K562 (cell line): Measurements from ENCODE around the gene FAM120C. TPM values are rescaled to one million over a fixed set of nuclear protein-coding genes. Genes with fewer than 3 reads are reported as not detected.

Experiments used
- ATF3 ChIP-seq, 2 experiments: fragments of 450-650 bp in 1 of 2; sonication (generic) in 1 of 2; formaldehyde crosslinking in 1 of 2; IDR thresholded peaks in 1 of 2; conservative IDR thresholded peaks in 1 of 2; 2 replicates each; pipeline versions ENCODE4 v1.6.1 to v1.8.1; 2016 to 2023; ENCODE audit warnings: mild to moderate bottlenecking in 2 of 2, moderate library complexity in 2 of 2, inconsistent platforms in 1 of 2, missing genetic modification reagents in 1 of 2
- CBX8 ChIP-seq: fragments of 200-600 bp; sonication (generic); IDR thresholded peaks from 2 replicates; pipeline ENCODE4 v1.6.1; 2012; ENCODE audit warnings: borderline replicate concordance, mixed run types, low read depth, mild to moderate bottlenecking, moderate library complexity, mixed read lengths, low read length, control low read depth, inconsistent platforms; ENCODE audit not compliant: poor library complexity, severe bottlenecking; ENCODE audit errors: extremely low read depth
- CLOCK ChIP-seq: fragments of 250-450 bp; sonication (Bioruptor Pico); IDR thresholded peaks from 2 replicates; pipeline ENCODE4 v1.4.0; 2020; ENCODE audit warnings: mild to moderate bottlenecking, moderate library complexity, borderline replicate concordance
- CREBBP ChIP-seq: IDR thresholded peaks from one replicate; pipeline ENCODE4 v1.6.1; 2012; ENCODE audit warnings: low read depth, mild to moderate bottlenecking, control low read depth, inconsistent platforms, low read length
- FOXJ2 ChIP-seq: fragments of 200-800 bp; sonication (Bioruptor generic); IDR thresholded peaks from 2 replicates; pipeline ENCODE4 v1.6.1; 2016; ENCODE audit warnings: missing genetic modification characterization, missing compliant biosample characterization
- HNRNPH1 ChIP-seq: fragments of 200-400 bp; formaldehyde crosslinking; optimal IDR thresholded peaks from 2 replicates; pipeline ENCODE3; 2017; ENCODE audit warnings: low read depth, mild to moderate bottlenecking, low read length, moderate library complexity
- HOXB6 ChIP-seq: fragments of 250-450 bp; sonication (Bioruptor Pico); IDR thresholded peaks from 2 replicates; pipeline ENCODE4 v1.5.1; 2022; ENCODE audit warnings: mild to moderate bottlenecking, borderline replicate concordance
- JUN ChIP-seq, 2 experiments: sonication (generic) in 1 of 2; formaldehyde crosslinking in 1 of 2; IDR thresholded peaks; 2 replicates each; pipeline versions ENCODE4 v1.6.1 to v1.8.0; 2012 to 2022; ENCODE audit warnings: borderline replicate concordance in 2 of 2, mild to moderate bottlenecking in 2 of 2, improper control_type of control experiment in 1 of 2, low read depth in 1 of 2, low read length in 1 of 2, missing genetic modification reagents in 1 of 2
- JUND ChIP-seq, 2 experiments: IDR thresholded peaks; 2 replicates in 1 of 2; 3 replicates in 1 of 2; pipeline ENCODE4 v1.6.1; 2011; ENCODE audit warnings: borderline replicate concordance in 2 of 2, low read depth in 2 of 2, low read length in 2 of 2, improper control_type of control experiment in 1 of 2, missing biosample characterization in 1 of 2, missing genetic modification characterization in 1 of 2, missing genetic modification reagents in 1 of 2
- KAT2B ChIP-seq: IDR thresholded peaks from one replicate; pipeline ENCODE4 v1.6.1; 2012; ENCODE audit warnings: low read depth, mild to moderate bottlenecking, control low read depth, inconsistent platforms, low read length, moderate library complexity
- KHSRP ChIP-seq: fragments of 450-650 bp; IDR thresholded peaks from 2 replicates; pipeline ENCODE4 v1.6.1; 2017
- MAX ChIP-seq: sonication (generic); formaldehyde crosslinking; IDR thresholded peaks from 2 replicates; pipeline ENCODE4 v1.9.0; 2022; ENCODE audit warnings: mild to moderate bottlenecking, missing genetic modification reagents
- NFE2 ChIP-seq: IDR thresholded peaks from 2 replicates; pipeline ENCODE4 v1.6.1; 2014; ENCODE audit warnings: antibody characterized with exemption, low read depth
- PTRF ChIP-seq: fragments of 450-650 bp; IDR thresholded peaks from 2 replicates; pipeline ENCODE4 v1.6.1; 2016; ENCODE audit warnings: mild to moderate bottlenecking, missing genetic modification characterization, missing compliant biosample characterization
- SIN3B ChIP-seq: fragments of 450-650 bp; IDR thresholded peaks from 2 replicates; pipeline ENCODE4 v1.6.1; 2017; ENCODE audit warnings: low read depth, mild to moderate bottlenecking, moderate library complexity
- TAF9B ChIP-seq: fragments of 450-650 bp; IDR thresholded peaks from 2 replicates; pipeline ENCODE4 v1.6.1; 2018; ENCODE audit warnings: mild to moderate bottlenecking; ENCODE audit not compliant: partially characterized antibody
- TAL1 ChIP-seq: fragments of 450-650 bp; IDR thresholded peaks from 2 replicates; pipeline ENCODE4 v1.6.1; 2016; ENCODE audit warnings: mild to moderate bottlenecking
- ZBTB5 ChIP-seq: fragments of 450-650 bp; IDR thresholded peaks from 2 replicates; pipeline ENCODE4 v1.6.1; 2017; ENCODE audit warnings: antibody characterized with exemption
- ZNF408 ChIP-seq: fragments of 250-450 bp; sonication (Bioruptor Pico); IDR thresholded peaks from 2 replicates; pipeline ENCODE4 v1.4.0; 2020; ENCODE audit warnings: low read depth, mild to moderate bottlenecking, moderate library complexity
- ZNF41 ChIP-seq: fragments of 250-450 bp; sonication (Bioruptor Pico); conservative IDR thresholded peaks from 2 replicates; pipeline ENCODE4 v1.4.0; 2020; ENCODE audit warnings: mild to moderate bottlenecking
- polyA plus RNA-seq, 8 experiments: library from polyadenylated mRNA; depleted of rRNA in 4 of 8; stranded (reverse) in 5 of 8; unstranded in 3 of 8; fragments of >200 nt; fragmentation: Nextera tagmentation in 2 of 8; fragmentation: Illumina TruSeq in 1 of 8; extraction: Ambion mirVana in 2 of 8; extraction: Trizol in 1 of 8; gene quantifications; 2 replicates each; pipeline versions ENCODE4 v1.2.1 to v1.2.3, GENCODE V29; 2011 to 2014; ENCODE audit warnings: inconsistent platforms in 1 of 8, missing spikeins in 1 of 8
- total RNA-seq, 7 experiments: library from RNA; depleted of rRNA in 6 of 7; stranded (reverse); fragments of >200 nt in 6 of 7; fragmentation: Illumina TruSeq in 2 of 7; extraction: Trizol in 2 of 7; gene quantifications; 2 replicates each; pipeline versions ENCODE4 v1.2.1 to v1.2.3, GENCODE V29; 2011 to 2021; ENCODE audit warnings: low replicate concordance in 1 of 7

Gene FAM120C
- total and polyA plus RNA-seq, 9 of the 15 experiments (the other 6 are each of a cell fraction or from before 2014, with no cell fraction given): 0.21 to 6.7 (median 2.1) TPM

- TF ChIP-seq CBX8 (no peak), TAL1 (no peak), HNRNPH1 (no peak), ZNF408 (CRISPR knock-in tag) (no peak), FOXJ2 (tag) (peak; percentile 86), ZNF41 (CRISPR knock-in tag) (no peak), ATF3 (IDR thresholded peaks at IDR 0.05) (peak; percentile 100), ATF3 (CRISPR knock-in tag; conservative IDR thresholded peaks at IDR 0.05) (no peak; the same call in 1 of the 2 replicates), SIN3B (no peak), JUN (IDR thresholded peaks at IDR 0.05; ENCODE audit: borderline replicate concordance, low read depth, low read length) (peak; percentile 95), JUN (CRISPR knock-in tag; IDR thresholded peaks at IDR 0.05; ENCODE audit: borderline replicate concordance) (no peak), KHSRP (0 out of 2 replicates have a peak, but pooled peaks have one; percentile 32), NFE2 (no peak), ZBTB5 (no peak), KAT2B (no peak), CLOCK (no peak), JUND (IDR thresholded peaks at IDR 0.05; ENCODE audit: borderline replicate concordance, low read depth, low read length) (peak; percentile 97), JUND (tag; IDR thresholded peaks at IDR 0.05; ENCODE audit: borderline replicate concordance, low read depth, low read length) (peak; percentile 88; the same call in 2 of the 3 replicates), PTRF (no peak), MAX (CRISPR knock-in tag) (peak; percentile 51), TAF9B (peak; percentile 76), CREBBP (no peak), HOXB6 (CRISPR knock-in tag) (no peak)
These were observed 138.8 kb downstream of the FAM120C start, which contains the start of gene PHF8 (continued) for GRCh38 chrX:54044126-54044876.
